WTC11 (cell line): ENCODE measurements around the gene NDUFA13. TPM values are rescaled to one million over a fixed set of nuclear protein-coding genes. Genes with fewer than 3 reads are reported as not detected.

Source experiments
- ATAC-seq: fragments of 200-7000 bp; cut with Tn5 transposase; 2 replicates; pipeline ENCODE4 v1.10.0; 2021; ENCODE audit warnings: mild to moderate bottlenecking, moderate library complexity
- CTCF ChIA-PET: fragments of 300-600 bp; sonication (Branson Sonifier 250); formaldehyde crosslinking; loops from one replicate; lab custom pipeline; 2021; ENCODE audit warnings: antibody characterized with exemption; lab: Charles Lee
- POLR2A ChIA-PET: fragments of 350-600 bp; sonication (Branson Sonifier 250); formaldehyde crosslinking; loops from one replicate; lab custom pipeline; 2021; ENCODE audit warnings: antibody characterized with exemption; lab: Charles Lee
- DNase-seq: peaks from one replicate; pipeline ENCODE4 v3.0.0; 2021; ENCODE audit warnings: low spot score
- H3K27ac Mint-ChIP-seq: 2 replicates; pipeline ENCODE4 v1.8.0; 2021; ENCODE audit warnings: mixed read lengths
- H3K27me3 Mint-ChIP-seq: 2 replicates; pipeline ENCODE4 v1.8.0; 2021; ENCODE audit warnings: low read depth, mild to moderate bottlenecking, moderate library complexity, mixed read lengths
- H3K36me3 Mint-ChIP-seq: 2 replicates; pipeline ENCODE4 v1.8.0; 2021; ENCODE audit warnings: mixed read lengths
- H3K4me1 Mint-ChIP-seq: 2 replicates; pipeline ENCODE4 v1.8.0; 2022; ENCODE audit warnings: mixed read lengths
- H3K4me3 Mint-ChIP-seq: 2 replicates; pipeline ENCODE4 v1.8.0; 2021; ENCODE audit warnings: mild to moderate bottlenecking, moderate library complexity, mixed read lengths
- H3K9me3 Mint-ChIP-seq: 2 replicates; pipeline ENCODE4 v1.8.0; 2021; ENCODE audit warnings: mixed read lengths
- ARID4B ChIP-seq: sonication (generic); formaldehyde crosslinking; IDR thresholded peaks from 2 replicates; pipeline ENCODE4 v1.8.0; 2023; ENCODE audit warnings: missing genetic modification reagents, mild to moderate bottlenecking, borderline replicate concordance
- E2F1 ChIP-seq: sonication (generic); formaldehyde crosslinking; IDR thresholded peaks from 2 replicates; pipeline ENCODE4 v1.8.0; 2022; ENCODE audit warnings: mild to moderate bottlenecking, missing genetic modification reagents
- ERG ChIP-seq: fragments of 250-450 bp; sonication (Bioruptor Pico); IDR thresholded peaks from 2 replicates; pipeline ENCODE4 v1.8.0; 2021; ENCODE audit warnings: mild to moderate bottlenecking
- ETV6 ChIP-seq: sonication (generic); formaldehyde crosslinking; IDR thresholded peaks from 2 replicates; pipeline ENCODE4 v1.8.1; 2022; ENCODE audit warnings: mild to moderate bottlenecking, missing genetic modification reagents
- FOXP4 ChIP-seq: sonication (generic); formaldehyde crosslinking; IDR thresholded peaks from 2 replicates; pipeline ENCODE4 v1.8.0; 2022; ENCODE audit warnings: mild to moderate bottlenecking, missing genetic modification reagents
- JUN ChIP-seq: sonication (generic); formaldehyde crosslinking; IDR thresholded peaks from 2 replicates; pipeline ENCODE4 v1.8.0; 2023; ENCODE audit warnings: mild to moderate bottlenecking, missing genetic modification reagents
- KAT7 ChIP-seq: sonication (generic); formaldehyde crosslinking; IDR thresholded peaks from 2 replicates; pipeline ENCODE4 v1.8.1; 2023; ENCODE audit warnings: missing genetic modification reagents, mild to moderate bottlenecking, borderline replicate concordance
- NFATC4 ChIP-seq: fragments of 250-450 bp; sonication (Bioruptor Pico); IDR thresholded peaks from 2 replicates; pipeline ENCODE4 v1.9.0; 2021; ENCODE audit warnings: mild to moderate bottlenecking
- NFE2L1 ChIP-seq: sonication (generic); formaldehyde crosslinking; IDR thresholded peaks from 2 replicates; pipeline ENCODE4 v1.8.1; 2023; ENCODE audit warnings: missing genetic modification reagents
- SMAD3 ChIP-seq: sonication (generic); formaldehyde crosslinking; IDR thresholded peaks from 2 replicates; pipeline ENCODE4 v1.8.0; 2022; ENCODE audit warnings: missing genetic modification reagents, mild to moderate bottlenecking, borderline replicate concordance
- SMAD4 ChIP-seq: sonication (generic); formaldehyde crosslinking; IDR thresholded peaks from 2 replicates; pipeline ENCODE4 v1.8.0; 2022; ENCODE audit warnings: mild to moderate bottlenecking, missing genetic modification reagents
- TEAD1 ChIP-seq: sonication (generic); formaldehyde crosslinking; IDR thresholded peaks from 2 replicates; pipeline ENCODE4 v1.8.0; 2022; ENCODE audit warnings: mild to moderate bottlenecking, missing genetic modification reagents
- TP53 ChIP-seq: sonication (generic); formaldehyde crosslinking; IDR thresholded peaks from 2 replicates; pipeline ENCODE4 v1.8.1; 2023; ENCODE audit warnings: mild to moderate bottlenecking, missing genetic modification reagents
- USF1 ChIP-seq: sonication (generic); formaldehyde crosslinking; IDR thresholded peaks from 2 replicates; pipeline ENCODE4 v1.8.0; 2022; ENCODE audit warnings: mild to moderate bottlenecking, missing genetic modification reagents
- USF2 ChIP-seq: sonication (generic); formaldehyde crosslinking; IDR thresholded peaks from 2 replicates; pipeline ENCODE4 v1.8.1; 2023; ENCODE audit warnings: mild to moderate bottlenecking, missing genetic modification reagents, moderate library complexity
- ZNF121 ChIP-seq: sonication (generic); formaldehyde crosslinking; IDR thresholded peaks from 2 replicates; pipeline ENCODE4 v1.8.0; 2023; ENCODE audit warnings: missing genetic modification reagents
- ZNF416 ChIP-seq: fragments of 250-450 bp; sonication (Bioruptor Pico); IDR thresholded peaks from 2 replicates; pipeline ENCODE4 v1.9.0; 2021; ENCODE audit warnings: mild to moderate bottlenecking, inconsistent platforms
- ZNF512 ChIP-seq: sonication (generic); formaldehyde crosslinking; IDR thresholded peaks from 2 replicates; pipeline ENCODE4 v1.8.1; 2022; ENCODE audit warnings: missing genetic modification reagents, borderline replicate concordance
- ZNF671 ChIP-seq: fragments of 250-450 bp; sonication (Bioruptor Pico); IDR thresholded peaks from 2 replicates; pipeline ENCODE4 v1.8.0; 2021; ENCODE audit warnings: mild to moderate bottlenecking
- ZSCAN18 ChIP-seq: fragments of 250-450 bp; sonication (Bioruptor Pico); IDR thresholded peaks from 2 replicates; pipeline ENCODE4 v2.1.2; 2022; ENCODE audit warnings: mild to moderate bottlenecking, moderate library complexity
- total RNA-seq: library from RNA; stranded (reverse); gene quantifications from 3 replicates; pipeline ENCODE4 v1.2.3, GENCODE V29; 2021

NDUFA13 gene
- total RNA-seq, 1 experiment from 2014 or later = 519 TPM

- no peak for ATAC-seq
- CTCF ChIA-PET = interaction anchor here (2.0 to 14.4 kb wide), 2 partner anchors 14 to 104 kb away, joined by 10 to 408 read pairs; partner anchors contain the start of gene GMIP
- peak; percentile 42 for DNase-seq
- no peak overlapping the region for H3K4me3 Mint-ChIP-seq
- no peaks in the 10 kb centered on the region for H3K36me3 Mint-ChIP-seq
- H3K4me1 Mint-ChIP-seq = peaks cover 6% of the 10 kb centered on the region
- TF ChIP-seq NFATC4 (CRISPR knock-in tag) (no peak), ZNF121 (CRISPR knock-in tag) (0 out of 2 replicates have a peak, but pooled peaks have one; percentile 7), ZNF671 (CRISPR knock-in tag) (no peak)
- no peak overlapping the region for H3K27ac Mint-ChIP-seq
- peaks cover 36% of the 10 kb centered on the region for H3K27me3 Mint-ChIP-seq
- no peaks in the 10 kb centered on the region for H3K9me3 Mint-ChIP-seq
- POLR2A ChIA-PET = no interaction called here
These were observed 23.7 kb downstream of the NDUFA13 start for GRCh38 chr19:19539698-19540063.

- H3K27me3 Mint-ChIP-seq = peaks cover 36% of the 10 kb centered on the region
- H3K27ac Mint-ChIP-seq = peak overlapping the region; percentile 85
- H3K4me1 Mint-ChIP-seq = peaks cover 6% of the 10 kb centered on the region
- ChIA-PET CTCF (interaction anchor here (1.6 to 14.4 kb wide), 3 partner anchors 9 to 104 kb away, joined by 10 to 408 read pairs (median 31); partner anchors contain the start of gene GMIP), POLR2A (no interaction called here)
- no peaks in the 10 kb centered on the region for H3K36me3 Mint-ChIP-seq
- peak; percentile 98 for DNase-seq
- ATAC-seq = peak; percentile 31
- H3K9me3 Mint-ChIP-seq = no peaks in the 10 kb centered on the region
- H3K4me3 Mint-ChIP-seq = peak overlapping the region; percentile 88
- TF ChIP-seq SMAD3 (CRISPR knock-in tag) (no peak), SMAD4 (CRISPR knock-in tag) (no peak), ARID4B (CRISPR knock-in tag) (no peak), TEAD1 (CRISPR knock-in tag) (0 out of 2 replicates have a peak, but pooled peaks have one; percentile 43), USF2 (CRISPR knock-in tag) (peak; percentile 58), ZNF121 (CRISPR knock-in tag) (no peak), KAT7 (CRISPR knock-in tag) (no peak), ZNF416 (CRISPR knock-in tag) (no peak), TP53 (CRISPR knock-in tag) (peak; percentile 59; the same call in 1 of the 2 replicates), ZSCAN18 (CRISPR knock-in tag) (no peak), ERG (CRISPR knock-in tag) (no peak), USF1 (0 out of 2 replicates have a peak, but pooled peaks have one; percentile 46), JUN (CRISPR knock-in tag) (peak; percentile 48; the same call in 1 of the 2 replicates), E2F1 (CRISPR knock-in tag) (no peak), ETV6 (CRISPR knock-in tag) (0 out of 2 replicates have a peak, but pooled peaks have one; percentile 24), ZNF512 (no peak), NFE2L1 (no peak), FOXP4 (CRISPR knock-in tag) (peak; percentile 84)
These were observed 24.2 kb downstream of the NDUFA13 start for GRCh38 chr19:19540064-19540714.
